Keratinocyte (primary cell): ENCODE data around the gene SORT1. TPM values are rescaled to one million over a fixed set of nuclear protein-coding genes. Genes with fewer than 3 reads are reported as not detected.
A peak's percentile ranks its signal among the peaks of the same experiment; 100 is the strongest.

ENCODE experiments used
- DNase-seq: peaks from one replicate; pipeline ENCODE4 v3.0.0-alpha.2; 2011; ENCODE audit warnings: low read depth, missing footprints, low spot score
- FAIRE-seq: peaks from 2 replicates; lab custom pipeline; 2011; peaks lifted over from hg19 to GRCh38; lab: Jason Lieb, UNC
- H2AFZ ChIP-seq: 2 replicates; pipeline ENCODE4 v1.6.0; 2012; ENCODE audit warnings: low read length, control low read depth, inconsistent platforms; ENCODE audit not compliant: control insufficient read depth
- H3K27ac ChIP-seq: 2 replicates; pipeline ENCODE4 v1.5.1; 2011; ENCODE audit warnings: low read length; ENCODE audit not compliant: control insufficient read depth, insufficient read depth
- H3K27me3 ChIP-seq: 3 replicates; pipeline ENCODE4 v1.6.0; 2011; ENCODE audit warnings: low read length; ENCODE audit not compliant: control insufficient read depth, insufficient read depth; ENCODE audit errors: extremely low read depth
- H3K36me3 ChIP-seq, 2 experiments: 2 replicates in 1 of 2; 3 replicates in 1 of 2; pipeline ENCODE4 v1.5.1; 2011; ENCODE audit warnings: low read length in 2 of 2, mild to moderate bottlenecking in 1 of 2; ENCODE audit not compliant: control insufficient read depth in 2 of 2, insufficient read depth in 2 of 2; ENCODE audit errors: extremely low read depth in 1 of 2
- H3K4me1 ChIP-seq: 3 replicates; pipeline ENCODE4 v1.5.1; 2011; ENCODE audit warnings: low read length; ENCODE audit not compliant: control insufficient read depth, insufficient read depth; ENCODE audit errors: extremely low read depth
- H3K4me2 ChIP-seq: 3 replicates; pipeline ENCODE4 v1.6.0; 2011; ENCODE audit warnings: low read depth, low read length; ENCODE audit not compliant: control insufficient read depth, insufficient read depth; ENCODE audit errors: extremely low read depth
- H3K4me3 ChIP-seq, 3 experiments: fragments of 200-600 bp in 1 of 3; sonication (generic) in 1 of 3; 2 replicates in 2 of 3; 3 replicates in 1 of 3; pipeline ENCODE4 v1.5.1; 2011 to 2016; ENCODE audit warnings: low read length in 3 of 3, mild to moderate bottlenecking in 3 of 3, control low read depth in 2 of 3, inconsistent platforms in 1 of 3, low read depth in 1 of 3, mixed read lengths in 1 of 3, mixed run types in 1 of 3, moderate library complexity in 1 of 3; ENCODE audit not compliant: control insufficient read depth in 2 of 3, insufficient read depth in 2 of 3; ENCODE audit errors: extremely low read depth in 1 of 3
- H3K79me2 ChIP-seq: 2 replicates; pipeline ENCODE4 v1.6.0; 2012; ENCODE audit warnings: low read length; ENCODE audit not compliant: control insufficient read depth, insufficient read depth
- H3K9ac ChIP-seq: 3 replicates; pipeline ENCODE4 v1.6.0; 2011; ENCODE audit warnings: low read length; ENCODE audit not compliant: control insufficient read depth, insufficient read depth; ENCODE audit errors: extremely low read depth
- H3K9me1 ChIP-seq: 3 replicates; pipeline ENCODE4 v1.6.0; 2011; ENCODE audit warnings: low read length; ENCODE audit not compliant: control insufficient read depth, insufficient read depth; ENCODE audit errors: extremely low read depth
- H3K9me3 ChIP-seq: 2 replicates; pipeline ENCODE4 v1.5.1; 2012; ENCODE audit warnings: low read depth, low read length; ENCODE audit not compliant: control insufficient read depth
- H4K20me1 ChIP-seq: 3 replicates; pipeline ENCODE4 v1.6.0; 2011; ENCODE audit warnings: low read length; ENCODE audit not compliant: control insufficient read depth, insufficient read depth; ENCODE audit errors: extremely low read depth
- EZH2 ChIP-seq: IDR thresholded peaks from one replicate; pipeline ENCODE4 v1.6.1; 2012; ENCODE audit warnings: inconsistent platforms, mild to moderate bottlenecking, low read length, moderate library complexity
- dilution Hi-C: fragments of 300-500 bp; cut with MboI; formaldehyde crosslinking; loops from one replicate; pipeline ENCODE4 v1.7.0; 2020; ENCODE audit warnings: low sequenced_read_pairs; ENCODE audit not compliant: extremely low pct_ligation_motif_present
- polyA plus RNA-seq, 5 experiments: library from polyadenylated mRNA; depleted of rRNA in 3 of 5; stranded (reverse) in 3 of 5; stranded (forward) in 1 of 5; unstranded in 1 of 5; fragments of >200 nt; gene quantifications; 1 replicate in 1 of 5; 2 replicates in 3 of 5; 3 replicates in 1 of 5; pipeline versions ENCODE4 v1.2.1 to v1.2.3, GENCODE V29; 2011 to 2012; ENCODE audit warnings: missing spikeins in 2 of 5, low read depth in 1 of 5, low replicate concordance in 1 of 5
- TF ChIP-seq, protein P1 (sequence below), 3 experiments: IDR thresholded peaks in 1 of 3; conservative IDR thresholded peaks in 1 of 3; optimal IDR thresholded peaks in 1 of 3; 2 replicates in 2 of 3; 3 replicates in 1 of 3; pipeline versions ENCODE3 to v1.5.1; 2011; ENCODE audit warnings: low read length in 3 of 3, mild to moderate bottlenecking in 3 of 3, moderate library complexity in 2 of 3, control low read depth in 1 of 3, inconsistent platforms in 1 of 3; ENCODE audit not compliant: insufficient read depth in 2 of 3; ENCODE audit errors: extremely low read depth in 1 of 3

The SORT1 gene
- polyA plus RNA-seq, 1 donor (not counting 4 experiments of a cell fraction or from before 2014, with no cell fraction given): 1.6 TPM

DNA sequence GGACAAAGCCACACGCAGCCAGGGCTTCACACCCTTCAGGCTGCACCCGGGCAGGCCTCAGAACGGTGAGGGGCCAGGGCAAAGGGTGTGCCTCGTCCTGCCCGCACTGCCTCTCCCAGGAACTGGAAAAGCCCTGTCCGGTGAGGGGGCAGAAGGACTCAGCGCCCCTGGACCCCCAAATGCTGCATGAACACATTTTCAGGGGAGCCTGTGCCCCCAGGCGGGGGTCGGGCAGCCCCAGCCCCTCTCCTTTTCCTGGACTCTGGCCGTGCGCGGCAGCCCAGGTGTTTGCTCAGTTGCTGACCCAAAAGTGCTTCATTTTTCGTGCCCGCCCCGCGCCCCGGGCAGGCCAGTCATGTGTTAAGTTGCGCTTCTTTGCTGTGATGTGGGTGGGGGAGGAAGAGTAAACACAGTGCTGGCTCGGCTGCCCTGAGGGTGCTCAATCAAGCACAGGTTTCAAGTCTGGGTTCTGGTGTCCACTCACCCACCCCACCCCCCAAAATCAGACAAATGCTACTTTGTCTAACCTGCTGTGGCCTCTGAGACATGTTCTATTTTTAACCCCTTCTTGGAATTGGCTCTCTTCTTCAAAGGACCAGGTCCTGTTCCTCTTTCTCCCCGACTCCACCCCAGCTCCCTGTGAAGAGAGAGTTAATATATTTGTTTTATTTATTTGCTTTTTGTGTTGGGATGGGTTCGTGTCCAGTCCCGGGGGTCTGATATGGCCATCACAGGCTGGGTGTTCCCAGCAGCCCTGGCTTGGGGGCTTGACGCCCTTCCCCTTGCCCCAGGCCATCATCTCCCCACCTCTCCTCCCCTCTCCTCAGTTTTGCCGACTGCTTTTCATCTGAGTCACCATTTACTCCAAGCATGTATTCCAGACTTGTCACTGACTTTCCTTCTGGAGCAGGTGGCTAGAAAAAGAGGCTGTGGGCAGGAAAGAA lies 122.9 kb downstream of the SORT1 start:
- peak; percentile 69 for DNase-seq
- Histone ChIP-seq H3K9ac (peak overlapping the region; percentile 77), H3K4me2 (peak overlapping the region; percentile 59)

DNA sequence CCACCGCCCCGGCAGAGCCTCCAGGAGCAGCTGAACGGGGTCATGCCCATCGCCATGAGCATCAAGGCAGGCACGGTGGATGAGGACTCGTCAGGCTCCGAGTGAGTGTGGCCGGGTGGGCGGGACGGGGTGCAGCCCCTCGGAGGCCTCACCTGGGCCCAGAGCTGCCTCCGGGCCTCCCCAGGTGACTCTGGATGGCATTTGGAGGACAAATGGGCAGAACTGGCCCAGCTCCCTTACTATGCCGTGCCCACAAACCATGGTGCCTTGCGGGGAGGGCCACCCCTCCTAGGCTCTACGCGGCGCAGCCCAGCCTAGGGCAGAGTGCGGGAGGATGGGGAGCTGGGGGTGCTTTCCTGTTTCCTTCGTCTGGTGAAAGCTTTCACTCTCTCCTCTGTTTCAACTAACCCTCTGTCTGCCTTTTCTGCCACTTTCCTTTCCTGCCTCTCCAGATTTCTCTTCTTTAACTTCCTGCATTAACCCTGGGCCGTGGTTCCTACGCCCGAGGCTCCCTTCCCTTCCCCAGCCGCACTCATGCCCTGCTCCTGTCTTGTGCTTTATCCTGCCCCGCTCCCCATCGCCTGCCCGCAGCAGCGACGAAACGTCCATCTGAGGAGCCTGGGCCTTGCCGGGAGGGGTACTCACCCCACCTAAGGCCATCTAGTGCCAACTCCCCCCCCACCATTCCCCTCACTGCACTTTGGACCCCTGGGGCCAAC lies 124.0 kb downstream of the SORT1 start:
- peak overlapping the region; percentile 10 for H2AFZ ChIP-seq
- no peaks in the 10 kb centered on the region for H4K20me1 ChIP-seq
- FAIRE-seq (no peak), DNase-seq (no peak)
- H3K27ac ChIP-seq: peak overlapping the region; percentile 83
- peaks cover 37% of the 10 kb centered on the region for H3K4me1 ChIP-seq
- TF ChIP-seq, protein P1, sequence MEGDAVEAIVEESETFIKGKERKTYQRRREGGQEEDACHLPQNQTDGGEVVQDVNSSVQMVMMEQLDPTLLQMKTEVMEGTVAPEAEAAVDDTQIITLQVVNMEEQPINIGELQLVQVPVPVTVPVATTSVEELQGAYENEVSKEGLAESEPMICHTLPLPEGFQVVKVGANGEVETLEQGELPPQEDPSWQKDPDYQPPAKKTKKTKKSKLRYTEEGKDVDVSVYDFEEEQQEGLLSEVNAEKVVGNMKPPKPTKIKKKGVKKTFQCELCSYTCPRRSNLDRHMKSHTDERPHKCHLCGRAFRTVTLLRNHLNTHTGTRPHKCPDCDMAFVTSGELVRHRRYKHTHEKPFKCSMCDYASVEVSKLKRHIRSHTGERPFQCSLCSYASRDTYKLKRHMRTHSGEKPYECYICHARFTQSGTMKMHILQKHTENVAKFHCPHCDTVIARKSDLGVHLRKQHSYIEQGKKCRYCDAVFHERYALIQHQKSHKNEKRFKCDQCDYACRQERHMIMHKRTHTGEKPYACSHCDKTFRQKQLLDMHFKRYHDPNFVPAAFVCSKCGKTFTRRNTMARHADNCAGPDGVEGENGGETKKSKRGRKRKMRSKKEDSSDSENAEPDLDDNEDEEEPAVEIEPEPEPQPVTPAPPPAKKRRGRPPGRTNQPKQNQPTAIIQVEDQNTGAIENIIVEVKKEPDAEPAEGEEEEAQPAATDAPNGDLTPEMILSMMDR (optimal IDR thresholded peaks at IDR 0.05 in 1 of 3, IDR thresholded peaks at IDR 0.05 in 1 of 3, conservative IDR thresholded peaks at IDR 0.05 in 1 of 3; ENCODE audit: extremely low read depth in 1 of 3, insufficient read depth in 2 of 3, low read length in 3 of 3): no peak
- TF ChIP-seq EZH2: no peak
- peaks cover 10% of the 10 kb centered on the region for H3K79me2 ChIP-seq
- H3K4me2 ChIP-seq: peak overlapping the region; percentile 59
- peaks cover 4 to 11% of the 10 kb centered on the region in 2 experiments for H3K36me3 ChIP-seq
- H3K9me1 ChIP-seq: no peaks in the 10 kb centered on the region
- H3K9ac ChIP-seq: peak overlapping the region; percentile 77
- no peaks in the 10 kb centered on the region for H3K27me3 ChIP-seq
- H3K4me3 ChIP-seq: peak overlapping the region; percentile 0 to 57 (median 27)
- no peaks in the 10 kb centered on the region for H3K9me3 ChIP-seq
- dilution Hi-C loops: no loop called here

More for the DNA sequence above, 122.9 kb downstream of the SORT1 start:
- no peaks in the 10 kb centered on the region for H3K9me3 ChIP-seq
- peaks cover 37% of the 10 kb centered on the region for H3K4me1 ChIP-seq
- no peaks in the 10 kb centered on the region for H3K9me1 ChIP-seq
- no peaks in the 10 kb centered on the region for H3K27me3 ChIP-seq
- H3K79me2 ChIP-seq: peaks cover 10% of the 10 kb centered on the region
- no peaks in the 10 kb centered on the region for H4K20me1 ChIP-seq
- H3K27ac ChIP-seq: peak overlapping the region; percentile 83
- H3K36me3 ChIP-seq: peaks cover 4 to 14% of the 10 kb centered on the region in 2 experiments
- no peak for FAIRE-seq
- TF ChIP-seq, protein P1 (optimal IDR thresholded peaks at IDR 0.05 in 1 of 3, IDR thresholded peaks at IDR 0.05 in 1 of 3, conservative IDR thresholded peaks at IDR 0.05 in 1 of 3; ENCODE audit: extremely low read depth in 1 of 3, insufficient read depth in 2 of 3, low read length in 3 of 3): no peak
- no peak for TF ChIP-seq EZH2
- no peak overlapping the region for H2AFZ ChIP-seq
- dilution Hi-C loops: no loop called here
- peak overlapping the region in 2 of 3 experiments; percentile 11 to 57 for H3K4me3 ChIP-seq
